OCI-M2 (cell line): ENCODE results near the gene PROZ.

Source experiments
- DNase-seq: peaks from one replicate; lab custom pipeline; 2025; ENCODE audit not compliant: unreplicated experiment; lab: John Stamatoyannopoulos, UW

Gene PROZ

GRCh38 chr13:113140677-113141600, 17.5 kb upstream of the PROZ start:
- no peak for DNase-seq

- DNase-seq = no peak
Observed at GRCh38 chr13:113141601-113141970, 16.9 kb upstream of the PROZ start.

- no peak for DNase-seq
Observed at GRCh38 chr13:113142876-113143275, 15.6 kb upstream of the PROZ start.

GRCh38 chr13:113143466-113144254, 14.8 kb upstream of the PROZ start:
- DNase-seq = no peak

- DNase-seq = no peak
Observed at GRCh38 chr13:113144255-113144629, 14.2 kb upstream of the PROZ start.

GRCh38 chr13:113145496-113145895, 13.0 kb upstream of the PROZ start:
- DNase-seq = no peak

GRCh38 chr13:113145911-113146598, 12.4 kb upstream of the PROZ start:
- DNase-seq = no peak

- DNase-seq = no peak
Observed at GRCh38 chr13:113146750-113147149, 11.7 kb upstream of the PROZ start.

- no peak for DNase-seq
Observed at GRCh38 chr13:113147206-113147605, 11.2 kb upstream of the PROZ start.

GRCh38 chr13:113148407-113148806, 10.0 kb upstream of the PROZ start:
- no peak for DNase-seq

- no peak for DNase-seq
Observed at GRCh38 chr13:113148940-113149503, 9.4 kb upstream of the PROZ start.

- no peak for DNase-seq
Observed at GRCh38 chr13:113149711-113150549, 8.5 kb upstream of the PROZ start.

GRCh38 chr13:113150550-113151365, 7.7 kb upstream of the PROZ start:
- no peak for DNase-seq

- no peak for DNase-seq
Observed at GRCh38 chr13:113151745-113152690, 6.4 kb upstream of the PROZ start.

GRCh38 chr13:113152691-113152983, 5.8 kb upstream of the PROZ start:
- DNase-seq = no peak

GRCh38 chr13:113152984-113153809, 5.3 kb upstream of the PROZ start:
- no peak for DNase-seq

- DNase-seq = peak; percentile 38
Observed at GRCh38 chr13:113153810-113154748, 4.4 kb upstream of the PROZ start.
